HEK293 (cell line): ENCODE results near the gene CH25H.

Source experiments
- ATF2 ChIP-seq: fragments of 450-650 bp; formaldehyde crosslinking; IDR thresholded peaks from 2 replicates; pipeline ENCODE4 v1.5.1; 2016; ENCODE audit warnings: missing biosample characterization, missing genetic modification characterization, low read depth
- CTCF ChIP-seq: fragments of 450-650 bp; formaldehyde crosslinking; IDR thresholded peaks from 2 replicates; pipeline ENCODE4 v1.5.1; 2016; ENCODE audit warnings: missing biosample characterization, missing genetic modification characterization
- SALL2 ChIP-seq: fragments of 450-650 bp; formaldehyde crosslinking; IDR thresholded peaks from 2 replicates; pipeline ENCODE4 v1.5.0; 2017; ENCODE audit warnings: missing biosample characterization, mild to moderate bottlenecking, missing genetic modification characterization, borderline replicate concordance
- ZFP69B ChIP-seq: fragments of 450-650 bp; formaldehyde crosslinking; IDR thresholded peaks from 2 replicates; pipeline ENCODE4 v1.5.1; 2016; ENCODE audit warnings: missing biosample characterization, missing genetic modification characterization
- ZNF18 ChIP-seq: fragments of 450-650 bp; formaldehyde crosslinking; IDR thresholded peaks from 2 replicates; pipeline ENCODE4 v1.5.1; 2016; ENCODE audit warnings: missing biosample characterization, missing genetic modification characterization
- ZNF423 ChIP-seq: fragments of 450-650 bp; formaldehyde crosslinking; IDR thresholded peaks from 2 replicates; pipeline ENCODE4 v1.5.1; 2016; ENCODE audit warnings: missing biosample characterization, missing genetic modification characterization
- ZNF639 ChIP-seq: fragments of 450-650 bp; formaldehyde crosslinking; IDR thresholded peaks from 2 replicates; pipeline ENCODE4 v1.5.1; 2016; ENCODE audit warnings: missing biosample characterization, missing genetic modification characterization
- ZSCAN18 ChIP-seq: fragments of 450-650 bp; formaldehyde crosslinking; IDR thresholded peaks from 2 replicates; pipeline ENCODE4 v1.5.1; 2016; ENCODE audit warnings: missing biosample characterization, missing genetic modification characterization
- TF ChIP-seq, protein P1 (sequence below): fragments of 450-650 bp; formaldehyde crosslinking; IDR thresholded peaks from 2 replicates; pipeline ENCODE4 v1.5.1; 2016; ENCODE audit warnings: missing biosample characterization, missing genetic modification characterization
- TF ChIP-seq, protein P2 (sequence below): fragments of 450-650 bp; formaldehyde crosslinking; IDR thresholded peaks from 2 replicates; pipeline ENCODE4 v1.5.1; 2017; ENCODE audit warnings: missing biosample characterization, missing genetic modification characterization

DNA sequence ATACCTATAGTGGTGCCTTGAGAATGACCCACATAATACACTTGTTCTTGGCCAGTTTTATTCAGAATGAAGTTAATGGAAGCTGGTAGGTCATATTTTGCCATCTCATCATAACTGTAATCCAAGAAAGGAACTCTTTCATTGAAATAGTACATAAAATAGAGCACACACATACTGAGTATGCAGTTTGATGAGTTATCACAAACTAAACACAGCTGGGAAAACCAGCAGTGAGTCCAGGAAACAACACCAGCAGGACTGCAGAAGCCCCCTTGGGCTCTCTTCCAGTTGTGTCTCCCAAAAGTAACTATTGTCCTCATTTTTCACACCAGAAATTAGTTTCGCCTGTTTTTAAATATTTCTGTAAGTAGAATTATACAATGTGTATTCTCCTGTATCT lies 19.8 kb upstream of the CH25H start:
- no peak for TF ChIP-seq ZNF18 (tag by site-specific recombination)
- no peak for TF ChIP-seq CTCF
- TF ChIP-seq ZFP69B (tag by site-specific recombination): no peak
- TF ChIP-seq ZNF423 (tag by site-specific recombination): no peak
- no peak for TF ChIP-seq ZNF639 (tag by site-specific recombination)
- TF ChIP-seq, protein P1, sequence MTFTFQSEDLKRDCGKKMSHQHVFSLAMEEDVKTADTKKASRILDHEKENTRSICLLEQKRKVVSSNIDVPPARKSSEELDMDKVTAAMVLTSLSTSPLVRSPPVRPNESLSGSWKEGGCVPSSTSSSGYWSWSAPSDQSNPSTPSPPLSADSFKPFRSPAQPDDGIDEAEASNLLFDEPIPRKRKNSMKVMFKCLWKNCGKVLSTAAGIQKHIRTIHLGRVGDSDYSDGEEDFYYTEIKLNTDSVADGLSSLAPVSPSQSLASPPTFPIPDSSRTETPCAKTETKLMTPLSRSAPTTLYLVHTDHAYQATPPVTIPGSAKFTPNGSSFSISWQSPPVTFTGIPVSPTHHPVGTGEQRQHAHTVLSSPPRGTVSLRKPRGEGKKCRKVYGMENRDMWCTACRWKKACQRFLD: no peak
- TF ChIP-seq SALL2: no peak
- TF ChIP-seq ZSCAN18: no peak
- TF ChIP-seq, protein P2, sequence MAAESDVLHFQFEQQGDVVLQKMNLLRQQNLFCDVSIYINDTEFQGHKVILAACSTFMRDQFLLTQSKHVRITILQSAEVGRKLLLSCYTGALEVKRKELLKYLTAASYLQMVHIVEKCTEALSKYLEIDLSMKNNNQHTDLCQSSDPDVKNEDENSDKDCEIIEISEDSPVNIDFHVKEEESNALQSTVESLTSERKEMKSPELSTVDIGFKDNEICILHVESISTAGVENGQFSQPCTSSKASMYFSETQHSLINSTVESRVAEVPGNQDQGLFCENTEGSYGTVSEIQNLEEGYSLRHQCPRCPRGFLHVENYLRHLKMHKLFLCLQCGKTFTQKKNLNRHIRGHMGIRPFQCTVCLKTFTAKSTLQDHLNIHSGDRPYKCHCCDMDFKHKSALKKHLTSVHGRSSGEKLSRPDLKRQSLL (tag by site-specific recombination): no peak
- no peak for TF ChIP-seq ATF2
